Dermis blood vessel endothelial cell (primary cell): ENCODE data around the gene DCAF10. TPM values are rescaled to one million over a fixed set of nuclear protein-coding genes. Genes with fewer than 3 reads are reported as not detected.

Experiments
- DNase-seq: peaks from one replicate; pipeline ENCODE4 v3.0.0; 2010
- total RNA-seq: library from RNA; depleted of rRNA; stranded (reverse); fragments of >200 nt; gene quantifications from 2 replicates; pipeline ENCODE4 v1.2.3, GENCODE V29; 2014

The DCAF10 gene
- total RNA-seq, 1 donor from 2014 or later = 22.8 TPM

DNA sequence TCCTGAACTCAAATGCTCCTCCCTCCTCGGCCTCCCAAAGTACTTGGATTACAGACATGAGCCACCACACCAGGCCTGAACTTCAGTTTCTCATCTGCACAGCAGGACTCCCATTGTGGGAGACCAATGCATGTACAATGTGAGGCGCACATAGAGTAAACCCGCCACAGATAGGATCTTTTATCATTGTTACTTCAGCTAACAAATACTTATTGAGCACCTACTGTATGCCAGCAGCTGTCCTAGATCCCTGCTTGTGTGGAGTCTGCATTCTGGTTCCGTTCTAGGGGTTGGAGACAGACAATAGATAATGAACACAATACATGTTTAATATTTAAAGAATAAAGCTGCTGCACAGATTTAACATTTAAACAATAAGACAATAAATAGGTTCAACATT is 109.7 kb downstream of the DCAF10 start:
- no peak for DNase-seq

DNA sequence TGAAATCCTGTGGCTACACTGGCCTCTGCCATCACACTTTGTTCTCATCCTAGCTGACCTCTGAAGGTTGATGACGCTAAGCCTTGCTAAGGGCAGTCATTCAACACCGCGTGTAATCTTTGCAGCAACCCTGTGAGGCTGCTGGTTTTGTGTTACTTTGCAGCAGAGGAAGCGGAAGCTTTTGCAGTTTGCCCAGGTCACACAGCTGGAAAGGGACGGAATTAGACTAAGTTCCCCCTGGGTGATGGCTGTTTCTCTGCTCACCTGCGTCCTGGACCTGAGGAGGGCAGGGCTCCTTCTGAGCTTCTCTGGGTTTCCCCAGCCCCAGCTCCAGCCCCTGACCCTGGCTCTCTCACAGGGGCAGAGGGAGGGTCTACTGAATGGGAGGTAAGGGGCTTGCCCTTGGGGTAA is 110.7 kb downstream of the DCAF10 start:
- no peak for DNase-seq

DNA sequence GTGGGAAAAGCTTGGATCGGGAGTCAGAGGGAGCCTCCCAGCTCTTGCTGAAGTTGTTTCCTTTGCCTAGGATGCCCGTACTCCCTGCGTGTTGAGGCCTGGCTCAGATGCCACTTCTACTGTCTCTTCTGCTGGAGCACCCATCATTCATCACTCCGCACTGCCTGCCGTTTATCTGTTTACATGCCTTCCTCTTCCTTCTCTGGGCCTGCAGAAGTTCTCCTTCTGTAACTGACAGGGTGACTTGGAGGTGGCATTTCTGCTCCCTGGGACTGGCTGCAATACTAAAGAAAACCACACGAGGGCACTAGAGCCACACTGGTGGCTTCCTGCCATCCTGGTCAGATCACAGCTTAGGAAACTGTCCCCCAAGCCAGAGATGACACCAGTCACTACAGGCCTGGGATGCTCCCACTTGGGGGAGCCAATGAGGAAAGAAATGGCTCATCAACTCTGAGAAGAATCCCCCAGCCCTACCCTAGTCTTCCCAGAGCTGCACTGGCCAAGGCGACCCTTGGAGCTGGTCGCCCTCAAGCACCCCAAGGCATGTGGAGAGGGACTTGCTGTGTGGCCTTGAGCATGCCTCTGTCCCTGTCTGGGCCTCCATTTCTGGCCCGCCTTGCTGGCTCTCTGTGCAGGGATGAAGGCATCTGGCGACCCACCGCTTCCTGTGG is 113.0 kb downstream of the DCAF10 start:
- DNase-seq = peak; percentile 88

GRCh38 chr9:37914154-37914551 is 113.6 kb downstream of the DCAF10 start:
- DNase-seq = no peak

GRCh38 chr9:37914701-37915358 is 114.2 kb downstream of the DCAF10 start:
- DNase-seq = no peak

DNA sequence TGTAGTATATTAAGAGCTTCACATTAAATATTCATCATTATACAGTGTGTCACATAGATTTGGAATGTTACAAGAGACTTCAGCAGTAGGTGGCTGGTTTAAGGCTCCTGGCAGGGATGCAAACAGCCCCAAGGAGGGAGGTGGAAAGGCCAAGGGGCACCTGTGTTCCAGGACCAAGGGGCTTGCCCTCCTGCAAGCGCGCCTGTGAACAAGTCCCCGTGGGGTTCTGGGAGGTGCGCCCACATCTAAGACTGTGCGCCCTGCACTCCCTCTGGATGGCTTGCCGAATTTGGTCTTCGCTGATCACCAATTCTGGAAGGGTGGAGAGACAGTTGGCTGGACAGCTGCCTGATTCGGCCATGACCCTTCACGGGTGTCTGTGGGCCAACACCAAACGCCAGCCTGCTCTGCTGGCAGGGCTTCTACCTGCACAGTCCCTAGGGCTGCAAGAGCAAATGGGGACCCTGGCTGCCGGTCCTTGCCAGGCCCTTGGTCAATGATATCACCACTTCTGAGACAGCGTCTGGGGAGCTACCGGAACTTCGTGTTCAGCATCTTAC is 115.4 kb downstream of the DCAF10 start:
- no peak for DNase-seq

GRCh38 chr9:37916471-37917312 is 116.1 kb downstream of the DCAF10 start:
- peak; percentile 80 for DNase-seq

Other genes with a start within 250 kb of the DCAF10 start
- gene FBXO10, start 224.4 kb upstream of the DCAF10 start, total RNA-seq = 12.8 and 17.0 TPM in 2 replicates
- gene TOMM5, start 208.2 kb upstream of the DCAF10 start, total RNA-seq = 84.9 and 156 TPM in 2 replicates
- not detected in 2 replicates for gene FRMPD1, start 149.8 kb upstream of the DCAF10 start, total RNA-seq
- 2.0 and 2.8 TPM in 2 replicates for gene TRMT10B, start 47.0 kb upstream of the DCAF10 start, total RNA-seq
- 28.7 and 29.4 TPM in 2 replicates for gene EXOSC3, start 15.7 kb upstream of the DCAF10 start, total RNA-seq
- 71.2 and 93.1 TPM in 2 replicates for gene SLC25A51, start 103.3 kb downstream of the DCAF10 start, total RNA-seq